Measurements from ENCODE around the gene TXLNA. TPM values are rescaled to one million over a fixed set of nuclear protein-coding genes. Genes with fewer than 3 reads are reported as not detected.
A peak's percentile ranks its signal among the peaks of the same experiment; 100 is the strongest.
"Not testable (repeated sequence)": the region's sequence is repeated elsewhere in the genome, so short reads cannot be mapped to it uniquely, and the experiment has no call there.

The TXLNA gene
- 52.0 and 54.1 TPM in 2 replicates for total RNA-seq

DNA sequence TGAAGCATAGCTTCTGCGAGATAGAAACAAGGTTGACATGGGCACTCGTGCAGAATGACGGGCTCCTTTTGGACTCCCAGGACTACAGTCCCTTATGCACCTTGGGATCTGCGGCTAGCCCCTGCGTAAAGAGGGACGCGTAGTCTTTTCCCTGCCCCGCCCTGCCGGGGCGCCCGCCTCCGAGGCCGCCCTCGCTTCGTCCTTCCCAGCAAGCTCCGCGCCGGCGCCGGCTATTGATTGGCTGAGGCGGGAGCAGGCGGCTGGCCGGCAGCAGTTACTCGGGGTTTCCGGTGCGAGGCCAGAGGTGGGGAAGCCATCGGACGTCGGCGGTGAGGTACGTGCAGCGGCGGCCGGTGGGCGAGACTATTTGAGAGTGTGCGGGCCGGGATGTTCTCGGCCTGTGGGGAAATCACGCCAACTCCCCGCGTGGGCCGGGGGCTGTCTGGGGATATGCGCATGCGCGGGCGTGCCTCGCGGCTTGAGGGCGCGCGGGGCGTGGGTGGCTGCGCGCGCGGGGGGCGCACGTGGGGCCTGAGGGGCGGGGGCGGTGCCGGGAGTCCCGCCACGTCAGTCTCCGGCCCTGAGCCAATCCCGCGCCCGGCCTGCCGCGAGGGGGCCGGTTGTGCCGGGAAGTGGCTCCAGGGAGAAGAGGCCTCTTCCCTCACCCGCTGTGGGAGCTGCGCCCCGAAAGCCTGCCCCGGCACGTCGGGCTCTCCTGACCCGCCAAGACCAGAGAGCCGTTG, at the start of gene TXLNA:
Gene TXLNA, plus strand, starts transcription at position 233 of the 743 bp plus-strand sequence. CDS start 671 bp downstream, outside the sequence.
- TF ChIP-seq, protein P1, sequence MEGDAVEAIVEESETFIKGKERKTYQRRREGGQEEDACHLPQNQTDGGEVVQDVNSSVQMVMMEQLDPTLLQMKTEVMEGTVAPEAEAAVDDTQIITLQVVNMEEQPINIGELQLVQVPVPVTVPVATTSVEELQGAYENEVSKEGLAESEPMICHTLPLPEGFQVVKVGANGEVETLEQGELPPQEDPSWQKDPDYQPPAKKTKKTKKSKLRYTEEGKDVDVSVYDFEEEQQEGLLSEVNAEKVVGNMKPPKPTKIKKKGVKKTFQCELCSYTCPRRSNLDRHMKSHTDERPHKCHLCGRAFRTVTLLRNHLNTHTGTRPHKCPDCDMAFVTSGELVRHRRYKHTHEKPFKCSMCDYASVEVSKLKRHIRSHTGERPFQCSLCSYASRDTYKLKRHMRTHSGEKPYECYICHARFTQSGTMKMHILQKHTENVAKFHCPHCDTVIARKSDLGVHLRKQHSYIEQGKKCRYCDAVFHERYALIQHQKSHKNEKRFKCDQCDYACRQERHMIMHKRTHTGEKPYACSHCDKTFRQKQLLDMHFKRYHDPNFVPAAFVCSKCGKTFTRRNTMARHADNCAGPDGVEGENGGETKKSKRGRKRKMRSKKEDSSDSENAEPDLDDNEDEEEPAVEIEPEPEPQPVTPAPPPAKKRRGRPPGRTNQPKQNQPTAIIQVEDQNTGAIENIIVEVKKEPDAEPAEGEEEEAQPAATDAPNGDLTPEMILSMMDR (IDR thresholded peaks at IDR 0.05) = no peak
- H3K4me3 Mint-ChIP-seq = peak within 1 kb of the TSS; percentile 90
- H3K27ac Mint-ChIP-seq = peak within 1 kb of the TSS; percentile 98
- H3K36me3 Mint-ChIP-seq (ENCODE audit: low read depth) = peaks cover 34% of the 10 kb centered on the region
- peaks cover 40% of the 10 kb centered on the region for H3K4me1 Mint-ChIP-seq
- POLR2A ChIA-PET = interaction anchor here (0.5 to 2.7 kb wide), 24 partner anchors 12 to 637 kb away, joined by 3 to 37 read pairs (median 6); partner anchors contain the start of genes BSDC1, CCDC28B, HDAC1 and KPNA6
- H3K27me3 Mint-ChIP-seq = no peaks in the 10 kb centered on the region
- intact Hi-C loops (cut with micrococcal nuclease) = loop anchor here (1.0 to 2.0 kb wide), 7 partner anchors 21 to 215 kb away; partner anchors contain the start of genes BSDC1, CCDC28B, EIF3I and HDAC1
- CTCF ChIA-PET = interaction anchor here (0.9 to 1.7 kb wide), 8 partner anchors 21 to 236 kb away, joined by 3 to 6 read pairs (median 4); partner anchors contain the start of genes CCDC28B, KPNA6 and TMEM39B
- ATAC-seq (ENCODE audit: low read depth) (peak; percentile 91), DNase-seq (peak; percentile 89)
- H3K9me3 Mint-ChIP-seq = no peaks in the 10 kb centered on the region

DNA sequence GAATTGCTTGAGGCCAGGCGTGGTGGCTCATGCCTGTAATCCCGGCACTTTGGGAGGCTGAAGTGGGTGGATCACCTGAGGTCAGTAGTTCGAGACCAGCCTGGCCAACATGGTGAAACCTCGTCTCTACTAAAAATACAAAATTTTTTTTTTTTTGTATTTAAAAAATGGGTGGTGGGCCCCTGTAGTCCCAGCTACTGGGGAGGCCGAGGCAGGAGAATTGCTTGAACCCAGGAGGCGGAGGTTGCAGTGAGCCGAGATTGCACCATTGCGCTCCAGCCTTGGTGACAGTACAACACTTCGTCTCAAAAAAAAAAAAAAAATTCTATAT, 45.6 kb upstream of the TXLNA start:
- CTCF ChIA-PET; POLR2A ChIA-PET; H3K4me3 Mint-ChIP-seq; H3K27me3 Mint-ChIP-seq; H3K27ac Mint-ChIP-seq; intact Hi-C loops (cut with micrococcal nuclease); H3K9me3 Mint-ChIP-seq; DNase-seq; ATAC-seq (ENCODE audit: low read depth): not testable (repeated sequence)
- Mint-ChIP-seq H3K36me3 (ENCODE audit: low read depth) (peaks cover 42% of the 10 kb centered on the region), H3K4me1 (peaks cover 14% of the 10 kb centered on the region)

DNA sequence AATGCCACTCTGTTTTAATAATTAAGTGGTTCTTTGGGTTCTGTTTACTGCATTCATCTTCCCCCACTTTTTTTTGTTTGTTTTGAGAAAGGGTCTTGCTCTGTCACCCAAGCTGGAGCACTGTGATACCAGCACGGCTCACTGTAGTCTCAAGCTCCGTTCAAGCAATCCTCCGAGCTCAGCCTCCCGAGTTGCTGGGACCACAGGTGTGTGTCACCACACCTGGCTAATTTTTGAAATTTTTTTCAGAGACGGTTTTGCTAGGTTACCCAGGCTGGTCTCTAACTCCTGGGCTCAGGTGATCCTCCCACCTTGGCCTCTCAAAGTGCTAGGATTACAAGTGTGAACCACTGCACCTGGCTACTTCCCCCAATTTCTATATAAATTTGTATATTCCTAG, 42.4 kb upstream of the TXLNA start:
- ATAC-seq (ENCODE audit: low read depth) (no peak), DNase-seq (no peak)
- H3K4me1 Mint-ChIP-seq = peaks cover 25% of the 10 kb centered on the region
- no peak overlapping the region for H3K4me3 Mint-ChIP-seq
- no peaks in the 10 kb centered on the region for H3K27me3 Mint-ChIP-seq
- ChIA-PET CTCF (no interaction called here), POLR2A (no interaction called here)
- TF ChIP-seq, protein P1 (IDR thresholded peaks at IDR 0.05) = no peak
- peaks cover 29% of the 10 kb centered on the region for H3K36me3 Mint-ChIP-seq (ENCODE audit: low read depth)
- no peak overlapping the region for H3K27ac Mint-ChIP-seq
- intact Hi-C loops (cut with micrococcal nuclease) = no loop called here
- H3K9me3 Mint-ChIP-seq = no peaks in the 10 kb centered on the region

DNA sequence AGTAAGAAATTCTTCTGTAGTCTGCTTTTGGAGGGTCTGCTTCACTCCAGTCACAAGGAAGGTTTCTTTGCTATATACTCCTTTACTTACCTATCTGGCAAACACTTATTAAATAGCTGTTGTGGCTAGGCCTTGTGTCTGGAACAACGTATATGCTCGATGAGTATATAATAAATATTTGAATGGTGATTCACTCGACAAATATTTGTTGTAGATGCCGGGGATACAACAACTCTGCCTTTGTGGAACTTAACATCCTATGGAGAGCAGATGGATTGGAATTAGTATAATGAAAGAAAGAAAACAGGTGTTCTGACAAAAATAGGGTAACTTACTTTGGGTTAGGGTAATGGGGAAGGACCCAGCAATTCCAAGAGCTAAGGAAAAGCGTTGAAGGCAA, 40.5 kb upstream of the TXLNA start:
- POLR2A ChIA-PET = interaction anchor here (0.6 kb wide), 2 partner anchors 40 to 65 kb away, joined by 3 to 7 read pairs; partner anchors contain the start of gene TXLNA
- TF ChIP-seq, protein P1 (IDR thresholded peaks at IDR 0.05) = no peak
- Mint-ChIP-seq H3K9me3 (no peaks in the 10 kb centered on the region), H3K4me1 (peaks cover 38% of the 10 kb centered on the region), H3K36me3 (ENCODE audit: low read depth) (peaks cover 33% of the 10 kb centered on the region), H3K27ac (no peak overlapping the region), H3K27me3 (no peaks in the 10 kb centered on the region), H3K4me3 (no peak overlapping the region)
- ATAC-seq (ENCODE audit: low read depth) (no peak), DNase-seq (no peak)
- intact Hi-C loops (cut with micrococcal nuclease) = no loop called here
- CTCF ChIA-PET = no interaction called here

DNA sequence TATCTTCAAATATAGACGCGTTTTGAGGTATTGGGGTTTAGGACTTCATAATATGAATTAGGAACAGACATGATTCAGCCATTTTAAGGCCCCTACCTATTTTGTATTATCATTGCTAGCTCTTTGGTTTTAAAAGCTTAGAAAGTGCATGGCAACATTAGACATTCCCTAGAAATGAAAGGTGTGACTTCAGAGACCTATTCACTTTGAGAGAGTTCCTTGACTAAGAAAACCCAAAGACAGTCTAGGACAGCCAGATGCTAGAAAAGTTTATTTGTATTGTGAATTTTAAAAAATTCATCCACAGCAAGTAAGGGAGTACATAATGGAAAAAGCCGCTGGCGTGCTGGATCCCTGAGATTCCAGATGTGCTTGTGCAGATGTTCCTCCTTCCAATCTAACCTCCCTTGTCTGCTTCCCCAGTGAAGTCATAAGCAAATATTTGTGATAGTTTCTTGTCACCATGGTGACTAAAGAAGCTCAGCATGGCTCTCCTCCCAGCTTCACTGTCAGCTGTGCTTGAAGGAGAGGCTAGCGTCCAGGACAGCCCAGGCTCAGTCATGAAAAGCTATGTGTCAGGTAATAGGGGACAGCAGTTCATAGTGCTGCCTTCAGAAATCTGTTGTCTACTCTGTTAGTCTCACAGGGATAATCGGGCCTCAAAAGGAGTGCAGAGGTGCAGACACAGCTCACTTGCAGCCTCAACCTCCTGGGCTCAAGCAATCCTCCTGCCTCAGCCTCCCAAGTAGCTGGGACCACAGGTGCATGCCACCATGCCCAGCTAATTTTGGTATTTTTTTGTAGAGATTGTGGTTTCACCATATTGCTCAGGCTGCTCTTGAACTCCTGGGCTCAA, 36.8 kb upstream of the TXLNA start:
- Mint-ChIP-seq H3K4me3 (no peak overlapping the region), H3K27ac (no peak overlapping the region), H3K27me3 (no peaks in the 10 kb centered on the region), H3K36me3 (ENCODE audit: low read depth) (peaks cover 26% of the 10 kb centered on the region), H3K9me3 (no peaks in the 10 kb centered on the region), H3K4me1 (peaks cover 53% of the 10 kb centered on the region)
- intact Hi-C loops (cut with micrococcal nuclease) = no loop called here
- DNase-seq (no peak), ATAC-seq (ENCODE audit: low read depth) (no peak)
- POLR2A ChIA-PET = interaction anchor here (0.6 kb wide), 1 partner anchor 18 kb away, joined by 4 read pairs; no protein-coding TSS in a partner anchor
- CTCF ChIA-PET = interaction anchor here (1.6 kb wide), 1 partner anchor 34 kb away, joined by 5 read pairs; the partner anchor contains the start of gene KPNA6
- TF ChIP-seq, protein P1 (IDR thresholded peaks at IDR 0.05) = no peak

DNA sequence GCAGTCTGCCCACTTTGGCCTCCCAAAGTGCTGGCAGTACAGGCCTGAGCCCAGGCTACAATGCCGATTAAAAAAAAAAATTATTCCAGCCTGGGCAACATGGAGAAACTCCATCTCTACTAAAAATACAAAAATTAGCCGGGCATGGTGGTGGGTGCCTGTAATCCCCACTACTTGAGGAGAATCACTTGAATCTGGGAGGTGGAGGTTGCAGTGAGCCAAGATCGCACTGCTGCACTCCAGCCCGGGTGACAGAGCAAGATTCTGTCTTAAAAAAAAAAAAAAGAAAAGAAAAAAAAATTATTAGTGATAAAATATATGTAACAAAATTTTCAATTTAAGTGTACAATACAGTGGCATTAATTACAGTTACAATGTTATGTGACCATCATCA, 36.2 kb upstream of the TXLNA start:
- Mint-ChIP-seq H3K4me1 (peaks cover 53% of the 10 kb centered on the region), H3K36me3 (ENCODE audit: low read depth) (peaks cover 30% of the 10 kb centered on the region)
- ChIA-PET POLR2A (interaction anchor here (0.6 kb wide), 1 partner anchor 17 kb away, joined by 4 read pairs; no protein-coding TSS in a partner anchor), CTCF (interaction anchor here (1.6 kb wide), 1 partner anchor 35 kb away, joined by 5 read pairs; the partner anchor contains the start of gene KPNA6)
- DNase-seq; ATAC-seq (ENCODE audit: low read depth); H3K9me3 Mint-ChIP-seq; H3K27me3 Mint-ChIP-seq; intact Hi-C loops (cut with micrococcal nuclease); H3K4me3 Mint-ChIP-seq; H3K27ac Mint-ChIP-seq: not testable (repeated sequence)
